GM21381 (cell line): ENCODE data around the gene SYNGR3.
A peak's percentile ranks its signal among the peaks of the same experiment; 100 is the strongest.

Experiments used
- ATAC-seq: cut with Tn5 transposase; IDR thresholded peaks from one replicate; pipeline ENCODE4 v1.9.1; 2021; ENCODE audit warnings: mild to moderate bottlenecking, moderate library complexity; ENCODE audit not compliant: unreplicated experiment

Gene SYNGR3

DNA sequence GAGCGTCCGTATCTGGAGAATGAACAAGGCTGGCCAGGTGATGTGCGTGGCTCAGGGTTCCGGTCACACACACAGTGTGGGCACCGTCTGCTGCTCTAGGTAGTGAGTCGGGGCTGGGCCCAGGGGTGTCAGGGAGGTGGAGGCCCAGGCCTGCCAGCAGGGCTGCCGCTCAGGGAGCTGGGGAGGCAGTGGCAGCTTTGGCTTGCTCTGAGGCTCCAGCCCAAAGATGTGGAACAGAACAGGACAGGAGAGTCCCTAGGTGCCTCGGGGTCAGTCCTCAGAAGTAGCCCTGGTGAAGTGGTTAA, 13.6 kb upstream of the SYNGR3 start:
- no peak for ATAC-seq

DNA sequence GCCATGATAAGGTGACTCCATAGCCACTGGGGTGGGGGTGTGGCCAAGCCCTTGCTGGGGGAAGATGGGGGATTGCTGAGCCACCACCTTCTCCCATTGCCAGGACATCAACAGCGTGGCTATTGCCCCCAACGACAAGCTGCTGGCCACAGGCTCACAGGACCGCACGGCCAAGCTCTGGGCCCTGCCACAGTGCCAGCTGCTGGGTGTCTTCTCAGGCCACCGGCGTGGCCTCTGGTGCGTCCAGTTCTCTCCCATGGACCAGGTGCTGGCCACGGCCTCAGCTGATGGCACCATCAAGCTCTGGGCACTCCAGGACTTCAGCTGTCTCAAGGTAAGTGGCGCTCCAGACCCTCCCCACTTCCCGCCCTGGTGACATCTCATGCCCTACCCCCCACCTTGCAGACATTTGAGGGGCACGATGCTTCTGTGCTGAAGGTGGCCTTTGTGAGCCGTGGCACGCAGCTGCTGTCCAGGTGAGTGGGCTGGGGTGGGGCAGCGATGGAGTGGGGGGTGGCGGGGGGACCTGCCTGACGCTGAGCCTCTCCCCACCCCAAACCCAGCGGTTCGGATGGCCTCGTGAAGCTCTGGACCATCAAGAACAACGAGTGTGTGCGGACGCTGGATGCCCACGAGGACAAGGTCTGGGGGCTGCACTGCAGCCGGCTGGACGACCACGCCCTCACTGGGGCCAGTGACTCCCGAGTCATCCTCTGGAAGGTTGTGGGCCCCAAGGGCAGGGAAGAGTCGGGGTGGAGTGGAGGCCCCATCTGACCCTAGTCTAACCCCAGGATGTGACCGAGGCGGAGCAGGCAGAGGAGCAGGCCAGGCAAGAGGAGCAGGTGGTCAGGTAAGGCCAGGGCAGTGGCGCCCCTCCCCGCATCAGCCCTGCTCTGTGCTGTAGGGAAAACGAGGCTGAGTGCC, 12.6 kb upstream of the SYNGR3 start:
- ATAC-seq, result no peak

DNA sequence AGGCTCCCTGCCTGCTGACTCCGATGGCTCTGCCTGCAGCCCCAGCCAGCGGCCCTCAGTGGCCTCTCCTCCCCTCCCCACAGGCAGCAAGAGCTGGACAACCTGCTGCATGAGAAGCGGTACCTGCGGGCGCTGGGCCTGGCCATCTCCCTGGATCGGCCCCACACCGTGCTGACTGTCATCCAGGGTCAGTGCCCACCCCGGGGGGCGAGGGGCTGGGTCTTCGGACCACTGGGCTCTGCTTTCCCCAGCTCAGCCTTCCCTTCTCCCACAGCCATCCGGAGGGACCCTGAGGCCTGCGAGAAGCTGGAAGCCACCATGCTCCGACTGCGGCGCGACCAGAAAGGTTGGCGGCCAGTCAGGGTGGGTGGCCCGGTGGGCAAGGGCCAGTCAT, 11.9 kb upstream of the SYNGR3 start:
- no peak for ATAC-seq

DNA sequence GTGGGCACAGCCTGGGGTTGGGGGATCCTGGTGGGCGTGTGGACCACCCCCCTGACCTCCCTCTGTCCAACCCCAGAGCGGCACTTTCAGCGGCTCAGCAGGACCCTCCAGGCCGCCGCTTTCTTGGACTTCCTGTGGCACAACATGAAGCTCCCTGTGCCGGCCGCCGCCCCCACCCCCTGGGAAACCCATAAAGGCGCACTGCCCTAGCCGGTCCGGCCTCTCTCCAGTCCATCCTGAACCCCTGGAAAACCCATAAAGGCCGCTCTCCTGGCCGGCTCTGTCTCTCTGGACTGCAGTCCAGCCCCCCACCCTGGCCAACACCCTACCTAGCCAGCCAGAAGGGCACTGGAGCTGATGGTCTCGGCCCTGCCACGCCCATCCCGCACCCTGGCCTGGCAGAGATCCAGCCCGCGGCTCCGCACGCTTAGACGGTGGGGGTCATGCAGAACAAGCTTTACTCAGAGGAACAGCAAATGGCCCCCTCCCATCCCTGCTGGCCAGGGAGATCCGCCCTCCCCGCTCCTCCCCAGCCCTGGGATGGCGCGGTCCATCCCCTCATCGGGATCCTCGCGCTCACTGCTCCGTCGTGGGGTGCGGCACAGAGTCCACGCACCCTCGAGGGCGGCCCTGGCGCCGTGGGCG, 11.2 kb upstream of the SYNGR3 start:
- ATAC-seq, result no peak

DNA sequence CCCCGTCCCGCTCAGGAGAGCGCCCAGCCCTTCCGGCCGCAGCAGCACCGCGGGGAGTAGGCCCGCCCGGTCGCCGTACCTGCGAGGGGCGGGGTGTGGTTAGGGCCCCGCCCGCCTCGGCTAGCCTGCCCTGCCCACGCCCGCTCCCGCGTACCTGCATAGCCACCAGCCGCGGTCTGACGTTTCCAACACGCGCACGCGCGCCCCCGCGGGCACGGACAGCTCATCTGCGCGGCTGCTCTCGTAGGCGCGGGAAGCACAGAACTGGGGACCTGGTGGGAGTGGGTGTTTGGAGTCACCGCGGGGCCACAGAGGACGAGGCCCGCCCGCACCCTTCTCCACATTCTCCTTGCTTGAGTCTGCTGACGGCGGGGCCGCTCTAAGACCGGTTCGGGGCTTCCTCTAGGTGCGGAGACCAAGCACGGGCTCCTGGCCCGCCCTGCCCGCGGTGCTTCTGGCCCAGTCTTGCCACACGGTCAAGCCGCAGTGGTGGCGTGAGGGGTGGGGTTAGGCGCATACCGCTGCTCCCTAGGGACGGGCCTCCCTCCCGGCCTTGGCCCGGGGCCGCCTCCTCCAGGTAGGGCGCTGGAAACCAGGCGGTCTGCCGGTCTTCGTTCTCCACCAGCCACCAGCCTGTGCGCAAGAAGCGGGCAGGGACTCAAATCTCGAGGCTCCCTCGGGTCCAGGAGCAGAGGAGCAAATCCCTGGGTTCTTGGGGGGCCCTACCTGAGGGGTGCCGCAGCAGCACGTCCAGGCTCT, 10.3 kb upstream of the SYNGR3 start:
- ATAC-seq, result no peak

DNA sequence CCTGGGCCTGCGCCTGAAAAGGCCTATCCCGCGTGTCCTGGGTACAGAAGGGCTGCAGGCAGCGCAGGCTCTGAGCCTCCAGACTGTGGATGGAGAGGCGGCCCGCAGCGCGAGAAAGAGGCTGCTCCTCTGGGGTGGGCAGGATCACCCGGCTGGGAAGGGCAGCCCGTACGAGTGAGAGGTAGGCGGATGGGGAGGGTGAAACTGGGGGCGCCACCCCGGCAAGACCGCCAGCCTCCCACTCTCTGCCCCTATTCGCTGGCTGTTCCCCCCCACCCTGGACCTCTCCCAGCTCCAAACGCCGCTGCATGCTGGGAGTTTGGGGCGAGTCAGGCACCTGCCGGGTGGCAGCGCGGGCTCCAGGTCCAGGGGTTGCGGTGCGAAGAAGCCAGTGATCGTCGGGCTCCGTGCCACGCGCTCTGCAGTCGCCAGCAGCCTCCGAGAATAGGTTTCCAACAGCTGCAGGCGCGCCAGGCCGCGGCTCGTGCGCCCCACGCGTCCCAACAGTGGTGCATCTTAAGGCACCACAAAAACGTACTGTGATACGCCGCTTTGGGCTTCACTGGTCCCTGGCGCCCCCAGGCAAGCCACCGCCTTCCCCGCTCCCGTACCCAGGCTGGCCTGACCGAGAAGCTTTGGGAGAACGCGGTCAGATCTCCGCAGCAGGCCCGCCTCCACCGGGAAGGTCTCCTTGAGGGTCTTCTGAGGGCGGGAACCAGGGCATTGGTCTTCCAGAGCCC, 9.6 kb upstream of the SYNGR3 start:
- ATAC-seq, result no peak

DNA sequence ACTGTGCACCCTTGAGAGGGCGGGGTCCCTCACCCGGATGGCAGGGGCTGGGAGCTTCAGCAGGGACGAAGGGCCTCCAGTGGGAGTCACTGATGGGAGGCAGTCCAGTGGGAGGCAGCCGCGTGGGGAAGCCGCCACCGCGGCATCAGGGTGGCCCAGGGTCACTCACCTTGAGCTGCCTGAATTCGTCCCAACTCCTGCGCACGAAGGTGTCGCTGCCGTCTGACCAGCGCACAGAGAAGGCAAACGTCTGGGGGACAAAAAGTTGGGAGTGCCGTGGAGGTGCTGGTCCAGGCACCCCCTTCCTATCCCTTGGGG, 9.0 kb upstream of the SYNGR3 start:
- no peak for ATAC-seq

DNA sequence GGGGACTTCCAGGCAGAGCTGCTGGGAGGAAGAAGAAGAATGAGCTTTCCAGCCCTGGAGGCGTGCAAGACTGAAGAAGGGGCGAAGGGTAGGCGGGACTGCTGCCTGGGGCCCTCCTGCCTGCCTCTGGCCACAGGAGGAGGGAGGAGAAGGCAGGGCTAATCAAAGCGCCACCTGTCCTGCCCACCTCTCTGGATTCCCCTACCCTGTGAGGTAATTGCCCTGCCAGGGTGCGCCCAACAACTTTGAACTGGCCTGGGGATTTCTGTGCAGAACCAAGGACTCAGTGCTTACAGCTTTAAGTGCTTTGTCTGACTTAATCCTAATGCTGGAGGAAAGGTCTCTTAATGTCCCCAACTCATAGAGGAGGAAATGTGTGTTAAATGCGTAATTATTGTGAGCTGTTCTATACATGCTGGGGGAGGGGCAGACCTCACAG, 8.4 kb upstream of the SYNGR3 start, which contains the start of gene NOXO1:
TSS of gene NOXO1 (minus strand) at position 72 of the 439 bp plus-strand sequence. CDS start 290 bp downstream, outside the sequence.
- no peak for ATAC-seq

DNA sequence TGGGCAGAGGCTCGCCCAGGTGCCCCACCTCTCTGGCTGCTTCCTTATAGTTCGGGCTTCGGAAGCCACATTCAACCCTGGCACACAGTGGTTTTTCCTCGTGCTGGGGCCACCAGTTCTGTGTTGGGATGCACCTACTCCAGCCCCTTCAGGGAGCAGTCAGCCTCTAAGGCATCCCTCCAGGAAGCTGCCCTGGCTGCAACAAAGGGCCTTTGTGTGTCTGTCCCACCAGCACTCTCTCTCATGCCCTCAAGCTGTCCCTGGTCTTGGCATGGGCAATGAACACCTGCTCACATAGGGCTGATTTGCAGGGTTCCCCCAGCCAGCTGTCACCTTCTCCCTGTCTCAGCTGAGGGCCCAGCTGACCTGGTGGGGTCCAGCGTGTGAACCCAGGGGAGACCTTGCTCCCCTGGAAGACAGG, 7.7 kb upstream of the SYNGR3 start:
- ATAC-seq, result no peak

DNA sequence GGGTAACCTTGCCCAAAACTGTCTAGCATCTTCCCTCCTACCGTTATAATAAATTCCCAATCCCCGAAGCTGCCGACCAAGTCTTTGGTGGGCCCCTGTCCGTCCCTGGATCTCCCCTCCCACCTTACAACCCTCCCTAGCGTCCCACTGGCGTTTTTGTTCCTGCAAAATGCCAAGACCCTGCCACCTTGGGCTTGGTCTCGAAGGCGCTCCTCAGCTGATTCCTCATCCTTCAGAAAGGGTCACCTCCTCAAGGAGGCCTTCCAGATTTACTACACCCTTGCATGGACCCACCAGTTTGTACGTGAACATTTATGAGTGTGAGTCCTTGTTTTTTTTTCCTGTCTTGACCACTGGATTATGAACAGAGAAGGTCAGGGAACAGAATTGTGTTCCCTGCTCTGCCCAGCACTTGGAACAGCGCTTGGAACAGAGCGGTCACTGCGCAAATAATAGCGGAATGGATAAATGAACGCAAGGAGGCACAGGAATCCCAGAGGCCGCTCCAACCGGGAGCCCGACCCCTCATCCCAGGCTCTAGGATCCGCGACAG, 6.7 kb upstream of the SYNGR3 start:
- no peak for ATAC-seq

DNA sequence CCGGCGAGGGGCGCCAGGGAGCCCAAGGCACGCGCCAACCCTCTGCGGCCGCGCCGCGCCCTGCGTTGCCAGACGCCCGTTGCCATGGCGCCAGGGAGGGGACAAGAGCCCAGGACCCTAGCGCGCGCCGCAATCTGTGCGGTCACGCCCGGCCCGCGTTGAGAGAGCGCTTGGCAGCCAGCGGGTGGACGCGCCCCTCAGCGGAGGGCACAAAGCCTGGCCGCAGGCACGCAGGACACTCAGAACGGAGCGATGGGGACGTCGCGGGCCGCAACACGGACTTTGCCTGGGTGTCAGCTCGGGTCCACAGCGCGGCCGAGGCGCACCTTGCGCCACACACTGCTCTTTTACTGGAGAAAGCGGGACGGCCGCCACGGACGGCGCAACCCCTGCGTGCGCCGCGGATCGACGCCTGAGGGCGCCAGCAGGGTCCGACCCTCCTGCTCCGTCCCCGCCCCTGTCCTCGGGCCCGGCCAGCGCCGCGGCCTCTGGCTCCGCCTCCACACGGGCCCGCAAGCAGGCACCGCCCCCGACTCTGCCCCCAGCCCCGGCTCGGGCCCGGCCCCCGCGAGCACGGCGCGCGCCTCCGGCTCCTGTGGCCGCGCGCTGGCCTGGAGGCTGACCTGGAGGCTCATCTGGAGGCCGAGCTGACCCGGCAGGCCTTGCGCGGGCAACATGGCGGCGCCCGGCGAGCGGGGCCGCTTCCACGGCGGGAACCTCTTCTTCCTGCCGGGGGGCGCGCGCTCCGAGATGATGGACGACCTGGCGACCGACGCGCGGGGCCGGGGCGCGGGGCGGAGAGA, 6.0 kb upstream of the SYNGR3 start, which contains the start of gene GFER:
TSS of gene GFER (plus strand) at position 650 of the 803 bp plus-strand sequence. CDS start at position 676, 26 bp downstream.
- peak; percentile 82 for ATAC-seq

DNA sequence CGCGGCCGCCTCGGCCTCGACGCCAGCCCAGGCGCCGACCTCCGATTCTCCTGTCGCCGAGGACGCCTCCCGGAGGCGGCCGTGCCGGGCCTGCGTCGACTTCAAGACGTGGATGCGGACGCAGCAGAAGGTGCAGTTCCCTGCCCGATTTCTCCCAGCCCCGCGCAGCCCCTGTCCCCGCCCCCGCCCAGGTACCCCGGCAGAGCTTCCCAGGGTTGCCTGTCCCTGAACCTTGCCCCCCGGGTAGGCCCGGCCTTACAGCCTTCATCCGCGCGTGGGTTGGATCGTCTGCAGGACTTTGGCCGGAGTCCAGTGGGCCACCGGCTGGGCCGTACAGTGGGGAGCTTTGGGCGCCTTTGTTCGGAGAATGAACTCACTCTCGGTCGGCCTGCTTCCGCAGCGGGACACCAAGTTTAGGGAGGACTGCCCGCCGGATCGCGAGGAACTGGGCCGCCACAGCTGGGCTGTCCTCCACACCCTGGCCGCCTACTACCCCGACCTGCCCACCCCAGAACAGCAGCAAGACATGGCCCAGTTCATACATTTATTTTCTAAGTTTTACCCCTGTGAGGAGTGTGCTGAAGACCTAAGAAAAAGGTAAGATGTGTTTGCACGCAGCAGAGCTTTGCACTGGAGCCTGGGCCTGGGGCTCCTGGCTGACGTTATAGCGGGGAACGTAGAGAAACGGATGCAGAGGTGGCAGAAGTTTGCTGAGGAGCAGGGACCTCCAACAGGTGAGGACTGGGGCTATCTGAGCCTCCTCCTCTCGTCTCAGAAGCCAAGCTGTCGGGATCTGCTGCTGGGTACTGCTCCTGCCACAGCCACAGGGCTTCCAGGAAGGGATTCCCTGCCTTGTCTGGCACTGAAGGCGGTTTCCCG, 5.2 kb upstream of the SYNGR3 start:
- ATAC-seq, result peak; percentile 3

DNA sequence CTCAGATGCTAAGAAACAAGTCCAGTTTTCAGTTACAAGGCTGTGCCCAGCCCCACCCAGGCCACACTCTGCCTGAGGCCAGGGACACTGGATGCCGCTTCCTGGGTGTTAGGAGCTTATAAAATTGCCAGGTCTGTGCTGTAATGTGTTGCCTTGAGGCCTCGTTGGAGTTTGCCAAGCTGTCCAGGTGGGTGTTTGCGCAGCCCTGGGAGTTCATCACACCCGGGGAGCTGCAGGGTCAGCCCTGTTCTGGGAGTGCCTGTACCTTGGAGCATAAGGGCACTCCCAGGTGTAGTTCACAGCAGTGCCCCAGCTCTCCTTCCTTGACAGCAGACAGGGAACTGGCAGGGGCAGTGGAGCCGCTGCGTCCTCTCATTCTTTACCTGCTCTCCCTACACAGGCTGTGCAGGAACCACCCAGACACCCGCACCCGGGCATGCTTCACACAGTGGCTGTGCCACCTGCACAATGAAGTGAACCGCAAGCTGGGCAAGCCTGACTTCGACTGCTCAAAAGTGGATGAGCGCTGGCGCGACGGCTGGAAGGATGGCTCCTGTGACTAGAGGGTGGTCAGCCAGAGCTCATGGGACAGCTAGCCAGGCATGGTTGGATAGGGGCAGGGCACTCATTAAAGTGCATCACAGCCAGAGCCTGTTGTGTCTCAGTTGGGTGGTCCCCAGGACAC, 4.2 kb upstream of the SYNGR3 start:
- no peak for ATAC-seq

DNA sequence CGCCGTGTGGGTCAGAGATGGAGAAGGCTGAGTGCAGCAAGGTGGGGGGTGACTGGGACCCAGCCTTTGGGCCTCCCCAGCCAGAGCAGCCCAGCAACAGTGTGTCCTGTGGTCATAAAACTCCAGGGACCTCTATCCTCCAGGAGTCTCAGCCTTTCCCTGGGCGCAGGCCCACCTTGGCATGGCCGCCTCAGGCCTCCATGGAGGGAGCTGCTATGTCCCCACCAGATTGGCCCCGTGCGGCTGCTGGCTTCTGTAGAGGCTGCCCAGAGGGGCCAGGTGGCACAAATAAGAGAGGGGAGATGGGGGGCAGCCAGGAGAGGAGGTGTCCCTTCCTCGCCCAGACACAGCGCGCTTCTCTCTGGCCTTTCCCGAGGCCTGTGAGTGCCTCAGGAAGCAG, 2.6 kb upstream of the SYNGR3 start:
- ATAC-seq, result no peak

DNA sequence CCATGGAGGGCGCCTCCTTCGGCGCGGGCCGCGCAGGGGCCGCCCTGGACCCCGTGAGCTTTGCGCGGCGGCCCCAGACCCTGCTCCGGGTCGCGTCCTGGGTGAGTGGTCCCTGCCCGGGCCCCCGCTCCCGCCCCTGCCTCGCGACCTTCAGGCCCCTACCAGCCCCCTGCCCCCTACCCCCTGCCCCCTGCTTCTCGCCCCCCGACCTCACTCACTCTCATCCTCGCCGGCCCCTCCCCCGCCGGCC, 256 bp downstream of the SYNGR3 start:
- ATAC-seq, result no peak

DNA sequence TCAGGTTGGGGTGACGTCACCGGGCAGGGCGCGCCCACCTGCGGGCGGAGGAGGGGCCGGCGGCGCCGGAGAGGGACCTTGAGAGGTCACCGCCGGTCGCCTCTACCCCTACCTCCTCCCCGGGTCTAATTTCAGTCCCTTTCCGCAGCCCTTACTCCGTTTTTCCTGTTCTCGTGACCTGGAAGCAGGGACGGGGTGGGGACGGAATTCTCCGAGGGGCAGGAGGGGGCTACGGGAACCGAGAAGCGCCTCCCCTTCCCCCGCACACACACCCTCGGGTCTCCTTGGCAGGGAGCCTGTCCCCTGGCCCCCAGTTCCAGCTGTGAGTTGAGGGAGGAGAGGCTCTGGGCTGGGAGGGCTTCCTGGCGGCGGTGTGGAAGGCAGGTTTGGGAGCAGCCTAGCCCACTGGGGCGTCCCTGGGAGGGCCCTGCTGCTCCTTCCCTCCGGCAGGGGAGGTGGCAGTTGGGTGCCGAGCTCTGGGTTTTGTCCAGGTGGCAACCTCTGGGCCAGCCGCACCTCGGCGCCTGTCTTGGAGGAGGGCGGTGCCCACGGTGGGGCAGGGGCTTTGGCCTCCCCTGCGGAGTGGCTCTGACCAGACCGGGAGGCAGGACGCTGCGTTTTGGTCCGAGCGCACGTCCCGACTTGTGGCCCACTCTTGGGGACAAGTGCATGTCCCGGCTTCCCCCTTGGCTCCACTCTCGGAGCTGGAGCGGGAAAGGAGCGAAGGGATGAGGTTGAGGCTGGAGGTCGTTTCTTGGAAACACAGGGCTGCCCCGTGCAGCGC, 773 bp downstream of the SYNGR3 start:
- no peak for ATAC-seq

DNA sequence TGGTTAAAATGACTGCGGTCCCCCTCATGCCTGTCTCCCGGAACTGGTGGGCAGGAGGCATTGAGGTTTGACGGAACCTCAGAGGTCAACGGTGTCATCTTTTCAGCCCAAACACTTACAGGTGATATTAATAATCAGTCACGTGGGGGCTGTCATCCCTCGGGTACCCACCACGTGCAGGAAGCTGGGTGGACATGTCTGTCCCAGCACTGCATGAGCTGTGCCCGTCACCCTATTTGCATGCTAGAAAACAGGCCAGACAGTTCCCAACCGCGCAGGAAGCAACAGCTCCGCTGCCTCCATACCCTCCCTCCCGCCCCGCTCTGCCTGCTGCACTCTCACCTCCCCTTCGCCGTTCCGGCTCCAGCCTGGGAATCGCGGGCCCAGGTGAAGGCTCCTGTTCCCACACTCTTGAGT, 1.4 kb downstream of the SYNGR3 start:
- peak; percentile 39 for ATAC-seq

DNA sequence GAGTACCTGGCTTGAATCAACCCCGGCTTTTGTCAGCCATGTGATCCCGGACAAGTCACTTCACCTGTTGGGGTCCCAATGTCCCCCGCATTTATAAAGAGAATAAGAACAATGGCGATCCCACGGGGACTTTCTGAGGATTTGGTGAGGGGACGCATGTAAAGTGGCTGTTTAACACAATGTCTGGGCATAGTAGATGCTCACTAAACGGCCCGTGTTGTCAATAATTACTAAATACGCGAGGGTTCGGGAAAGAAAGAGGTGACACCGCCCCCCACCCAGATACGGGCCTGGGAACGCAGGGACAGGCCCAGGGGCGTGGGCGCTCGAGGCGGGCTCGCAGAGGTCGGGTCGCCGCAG, 1.8 kb downstream of the SYNGR3 start:
- ATAC-seq, result no peak
